Endodermal cell (in vitro differentiated cells): Measurements from ENCODE around the gene C1QTNF6. TPM values are rescaled to one million over a fixed set of nuclear protein-coding genes. Genes with fewer than 3 reads are reported as not detected.
A peak's percentile ranks its signal among the peaks of the same experiment; 100 is the strongest.
"Not testable (repeated sequence)": the region's sequence is repeated elsewhere in the genome, so short reads cannot be mapped to it uniquely, and the experiment has no call there.

Source experiments
- DNase-seq: peaks from one replicate; pipeline ENCODE4 v3.0.0-alpha.2; 2017
- H3K27ac ChIP-seq: 2 replicates; pipeline ENCODE4 v1.5.1; 2013; ENCODE audit warnings: mild to moderate bottlenecking, low read depth, low read length, moderate library complexity
- H3K27me3 ChIP-seq: 2 replicates; pipeline ENCODE4 v1.6.1; 2013; ENCODE audit warnings: mild to moderate bottlenecking, low read length, moderate library complexity; ENCODE audit not compliant: insufficient read depth, control insufficient read depth, poor library complexity, severe bottlenecking
- H3K36me3 ChIP-seq: 2 replicates; pipeline ENCODE4 v1.7.0; 2013; ENCODE audit warnings: mild to moderate bottlenecking, low read length, moderate library complexity; ENCODE audit not compliant: control insufficient read depth, insufficient read depth
- H3K4me1 ChIP-seq: one replicate; pipeline ENCODE4 v1.7.0; 2013; ENCODE audit warnings: low read length; ENCODE audit not compliant: control insufficient read depth, insufficient read depth
- H3K4me3 ChIP-seq: 2 replicates; pipeline ENCODE4 v1.5.1; 2013; ENCODE audit warnings: mild to moderate bottlenecking, low read length, moderate library complexity
- H3K9ac ChIP-seq: 2 replicates; pipeline ENCODE4 v1.6.1; 2013; ENCODE audit warnings: mild to moderate bottlenecking, low read length, moderate library complexity; ENCODE audit not compliant: poor library complexity, severe bottlenecking; ENCODE audit errors: extremely low read depth
- H3K9me3 ChIP-seq: 2 replicates; pipeline ENCODE4 v1.6.1; 2013; ENCODE audit warnings: mild to moderate bottlenecking, low read length, moderate library complexity; ENCODE audit not compliant: control insufficient read depth
- H3K27ac Mint-ChIP-seq: 2 replicates; pipeline ENCODE4 v1.8.0; 2020; ENCODE audit warnings: mixed read lengths
- H3K27me3 Mint-ChIP-seq: 2 replicates; pipeline ENCODE4 v1.8.0; 2021; ENCODE audit warnings: mild to moderate bottlenecking, mixed read lengths; ENCODE audit not compliant: insufficient read depth
- H3K36me3 Mint-ChIP-seq: 2 replicates; pipeline ENCODE4 v1.8.0; 2020; ENCODE audit warnings: low read depth, mixed read lengths
- H3K4me1 Mint-ChIP-seq: 2 replicates; pipeline ENCODE4 v1.8.0; 2020; ENCODE audit warnings: mixed read lengths
- H3K4me3 Mint-ChIP-seq: 2 replicates; pipeline ENCODE4 v1.8.0; 2020; ENCODE audit warnings: mild to moderate bottlenecking, moderate library complexity, mixed read lengths
- H3K9me3 Mint-ChIP-seq: 2 replicates; pipeline ENCODE4 v1.8.0; 2020; ENCODE audit warnings: mild to moderate bottlenecking, mixed read lengths
- CTCF ChIP-seq: fragments of 200-600 bp; sonication (generic); conservative IDR thresholded peaks from 2 replicates; pipeline ENCODE4 v1.5.0; 2021; ENCODE audit warnings: antibody characterized with exemption, mild to moderate bottlenecking
- WGBS, 2 experiments: methylation state at CpG; one replicate each; pipeline versions ENCODE4 v1.1.5 to v1.1.7; 2013; ENCODE audit warnings: missing lambda C conversion rate in 2 of 2, mixed read lengths in 1 of 2; ENCODE audit not compliant: insufficient coverage in 1 of 2, insufficient read length in 1 of 2; 5-methylcytosine and 5-hydroxymethylcytosine counted together
- total RNA-seq, 2 donors: library from RNA; stranded (reverse); fragmentation: NEBNext Ultra II Directional in 1 of 2; extraction: Animal tissue kit (Norgen Biotek cat#: 25700) in 1 of 2; gene quantifications; 2 replicates in 1 of 2; 3 replicates in 1 of 2; pipeline ENCODE4 v1.2.1, GENCODE V29; 2021

Gene C1QTNF6
- total RNA-seq, 2 donors from 2014 or later = 15.5 to 16.9 TPM

GRCh38 chr22:37202716-37203115, 14.7 kb upstream of the C1QTNF6 start:
- TF ChIP-seq CTCF = no peak
- Mint-ChIP-seq H3K4me3 (no peak overlapping the region), H3K27ac (no peak overlapping the region), H3K36me3 (no peaks in the 10 kb centered on the region), H3K27me3 (peaks cover 1% of the 10 kb centered on the region), H3K4me1 (peaks cover 16% of the 10 kb centered on the region), H3K9me3 (no peaks in the 10 kb centered on the region)
- WGBS, 2 experiments = 94 to 95% methylated on average over 6 to 10 of the region's 10 CpGs
- Histone ChIP-seq H3K27me3 (no peaks in the 10 kb centered on the region), H3K36me3 (no peaks in the 10 kb centered on the region), H3K9me3 (no peaks in the 10 kb centered on the region), H3K9ac (no peak overlapping the region), H3K4me1 (peaks cover 8% of the 10 kb centered on the region), H3K27ac (no peak overlapping the region), H3K4me3 (no peak overlapping the region)
- no peak for DNase-seq

GRCh38 chr22:37202001-37202555, 14.0 kb upstream of the C1QTNF6 start:
- no peaks in the 10 kb centered on the region for H3K36me3 Mint-ChIP-seq
- no peak overlapping the region for H3K27ac Mint-ChIP-seq
- Histone ChIP-seq H3K9ac (no peak overlapping the region), H3K36me3 (no peaks in the 10 kb centered on the region), H3K4me3 (no peak overlapping the region), H3K9me3 (no peaks in the 10 kb centered on the region), H3K27me3 (no peaks in the 10 kb centered on the region), H3K27ac (no peak overlapping the region), H3K4me1 (peaks cover 9% of the 10 kb centered on the region)
- WGBS, 2 experiments = 92% methylated on average over 3 to 5 of the region's 5 CpGs
- peak; percentile 36 for TF ChIP-seq CTCF
- no peaks in the 10 kb centered on the region for H3K9me3 Mint-ChIP-seq
- no peak overlapping the region for H3K4me3 Mint-ChIP-seq
- peaks cover 18% of the 10 kb centered on the region for H3K4me1 Mint-ChIP-seq
- H3K27me3 Mint-ChIP-seq = peaks cover 1% of the 10 kb centered on the region
- DNase-seq = no peak

- peaks cover 25% of the 10 kb centered on the region for H3K4me1 Mint-ChIP-seq
- not testable (repeated sequence) for H3K27ac Mint-ChIP-seq, H3K9me3 ChIP-seq, H3K4me3 Mint-ChIP-seq, H3K4me3 ChIP-seq, H3K36me3 Mint-ChIP-seq, H3K27me3 Mint-ChIP-seq, H3K9me3 Mint-ChIP-seq, H3K36me3 ChIP-seq, H3K9ac ChIP-seq, H3K27ac ChIP-seq, H3K27me3 ChIP-seq, DNase-seq
- H3K4me1 ChIP-seq = peaks cover 15% of the 10 kb centered on the region
- 80 to 96% methylated on average over 1 to 6 of the region's 6 CpGs for WGBS, 2 experiments
Measured at GRCh38 chr22:37201443-37201820, 13.4 kb upstream of the C1QTNF6 start.

GRCh38 chr22:37199760-37200108, 11.7 kb upstream of the C1QTNF6 start:
- 55 to 58% methylated on average over 9 to 12 of the region's 12 CpGs for WGBS, 2 experiments
- peaks cover 5% of the 10 kb centered on the region for H3K36me3 Mint-ChIP-seq
- TF ChIP-seq CTCF = peak; percentile 49
- Histone ChIP-seq H3K4me1 (peaks cover 16% of the 10 kb centered on the region), H3K27ac (no peak overlapping the region), H3K4me3 (no peak overlapping the region), H3K9me3 (no peaks in the 10 kb centered on the region), H3K27me3 (no peaks in the 10 kb centered on the region), H3K36me3 (no peaks in the 10 kb centered on the region), H3K9ac (no peak overlapping the region)
- peak overlapping the region; percentile 66 for H3K27ac Mint-ChIP-seq
- peaks cover 1% of the 10 kb centered on the region for H3K27me3 Mint-ChIP-seq
- peaks cover 27% of the 10 kb centered on the region for H3K4me1 Mint-ChIP-seq
- DNase-seq = no peak
- peaks cover 3% of the 10 kb centered on the region for H3K9me3 Mint-ChIP-seq
- peak overlapping the region; percentile 70 for H3K4me3 Mint-ChIP-seq
